Measurements from ENCODE around the gene RMRP. TPM values are rescaled to one million over a fixed set of nuclear protein-coding genes. Genes with fewer than 3 reads are reported as not detected.

RMRP gene
- total and polyA plus RNA-seq, 9 of the 15 experiments (the other 6 are each of a cell fraction or from before 2014, with no cell fraction given) = 75.7 to 89,974 (median 13,378) TPM; not detected in 3

DNA sequence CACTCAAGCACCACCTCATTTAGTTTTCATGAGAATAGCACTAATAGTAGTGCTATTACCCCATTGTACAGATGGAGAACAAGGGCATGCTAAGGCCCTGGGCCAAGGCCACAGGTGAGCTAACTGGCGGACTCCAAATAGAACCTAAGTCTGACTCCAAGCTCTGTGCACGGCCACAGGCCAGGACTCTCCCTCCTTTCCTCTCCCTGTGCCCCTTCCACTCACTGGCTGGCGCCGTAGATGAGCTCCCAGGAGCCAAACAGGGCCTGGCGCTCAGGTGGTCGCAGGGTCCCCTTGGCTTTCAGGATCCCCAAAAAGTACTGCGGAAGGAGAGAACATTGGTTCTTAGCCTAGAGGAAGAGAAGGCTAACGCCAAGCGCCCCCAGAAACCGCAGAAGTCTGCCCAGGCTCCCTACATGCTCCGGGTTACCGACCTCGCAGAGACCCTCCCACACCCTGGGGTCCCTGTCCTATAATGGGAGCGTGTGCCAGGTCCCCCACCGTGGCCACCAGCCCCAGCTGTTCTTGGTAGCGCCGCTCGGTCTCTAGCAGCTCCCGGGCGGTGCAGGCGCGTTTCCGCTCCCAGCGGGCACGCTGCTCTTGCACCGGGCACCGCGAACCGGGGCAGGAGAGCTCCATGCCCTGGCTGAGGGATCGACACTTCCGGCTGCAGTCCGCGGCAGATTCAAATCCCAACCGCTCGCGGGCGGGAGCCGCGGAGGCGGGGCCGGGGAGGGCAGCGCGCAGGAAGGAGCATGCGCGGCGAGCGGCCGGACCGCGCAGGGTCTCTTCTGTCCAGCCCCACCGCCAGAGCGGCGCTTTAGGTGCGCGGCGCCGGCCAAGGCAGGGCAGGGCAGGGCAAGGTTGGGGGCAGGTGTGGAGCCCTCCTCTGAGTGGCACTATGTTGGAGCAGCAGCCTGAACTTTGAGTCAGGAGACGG is 7.0 kb upstream of the RMRP start, which contains the start of gene ARHGEF39 (continued):
- TF ChIP-seq, protein P1, sequence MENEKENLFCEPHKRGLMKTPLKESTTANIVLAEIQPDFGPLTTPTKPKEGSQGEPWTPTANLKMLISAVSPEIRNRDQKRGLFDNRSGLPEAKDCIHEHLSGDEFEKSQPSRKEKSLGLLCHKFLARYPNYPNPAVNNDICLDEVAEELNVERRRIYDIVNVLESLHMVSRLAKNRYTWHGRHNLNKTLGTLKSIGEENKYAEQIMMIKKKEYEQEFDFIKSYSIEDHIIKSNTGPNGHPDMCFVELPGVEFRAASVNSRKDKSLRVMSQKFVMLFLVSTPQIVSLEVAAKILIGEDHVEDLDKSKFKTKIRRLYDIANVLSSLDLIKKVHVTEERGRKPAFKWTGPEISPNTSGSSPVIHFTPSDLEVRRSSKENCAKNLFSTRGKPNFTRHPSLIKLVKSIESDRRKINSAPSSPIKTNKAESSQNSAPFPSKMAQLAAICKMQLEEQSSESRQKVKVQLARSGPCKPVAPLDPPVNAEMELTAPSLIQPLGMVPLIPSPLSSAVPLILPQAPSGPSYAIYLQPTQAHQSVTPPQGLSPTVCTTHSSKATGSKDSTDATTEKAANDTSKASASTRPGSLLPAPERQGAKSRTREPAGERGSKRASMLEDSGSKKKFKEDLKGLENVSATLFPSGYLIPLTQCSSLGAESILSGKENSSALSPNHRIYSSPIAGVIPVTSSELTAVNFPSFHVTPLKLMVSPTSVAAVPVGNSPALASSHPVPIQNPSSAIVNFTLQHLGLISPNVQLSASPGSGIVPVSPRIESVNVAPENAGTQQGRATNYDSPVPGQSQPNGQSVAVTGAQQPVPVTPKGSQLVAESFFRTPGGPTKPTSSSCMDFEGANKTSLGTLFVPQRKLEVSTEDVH (IDR thresholded peaks at IDR 0.05; ENCODE audit: low read depth, partially characterized antibody) = peak; percentile 74
- TF ChIP-seq FUS (optimal IDR thresholded peaks at IDR 0.05; ENCODE audit: low read depth, low read length) (no peak), ZBED1 (IDR thresholded peaks at IDR 0.05) (no peak), ZNF143 (CRISPR knock-in tag; IDR thresholded peaks at IDR 0.05) (no peak), POLR2AphosphoS2 (IDR thresholded peaks at IDR 0.05; ENCODE audit: low read length) (no peak), CBX3 (IDR thresholded peaks at IDR 0.05; ENCODE audit: borderline replicate concordance in 1 of 2, low read length in 2 of 2) (no peak)
- TF ChIP-seq, protein P2, sequence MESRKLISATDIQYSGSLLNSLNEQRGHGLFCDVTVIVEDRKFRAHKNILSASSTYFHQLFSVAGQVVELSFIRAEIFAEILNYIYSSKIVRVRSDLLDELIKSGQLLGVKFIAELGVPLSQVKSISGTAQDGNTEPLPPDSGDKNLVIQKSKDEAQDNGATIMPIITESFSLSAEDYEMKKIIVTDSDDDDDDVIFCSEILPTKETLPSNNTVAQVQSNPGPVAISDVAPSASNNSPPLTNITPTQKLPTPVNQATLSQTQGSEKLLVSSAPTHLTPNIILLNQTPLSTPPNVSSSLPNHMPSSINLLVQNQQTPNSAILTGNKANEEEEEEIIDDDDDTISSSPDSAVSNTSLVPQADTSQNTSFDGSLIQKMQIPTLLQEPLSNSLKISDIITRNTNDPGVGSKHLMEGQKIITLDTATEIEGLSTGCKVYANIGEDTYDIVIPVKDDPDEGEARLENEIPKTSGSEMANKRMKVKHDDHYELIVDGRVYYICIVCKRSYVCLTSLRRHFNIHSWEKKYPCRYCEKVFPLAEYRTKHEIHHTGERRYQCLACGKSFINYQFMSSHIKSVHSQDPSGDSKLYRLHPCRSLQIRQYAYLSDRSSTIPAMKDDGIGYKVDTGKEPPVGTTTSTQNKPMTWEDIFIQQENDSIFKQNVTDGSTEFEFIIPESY (CRISPR knock-in tag; IDR thresholded peaks at IDR 0.05) = no peak
- TF ChIP-seq, protein P3, sequence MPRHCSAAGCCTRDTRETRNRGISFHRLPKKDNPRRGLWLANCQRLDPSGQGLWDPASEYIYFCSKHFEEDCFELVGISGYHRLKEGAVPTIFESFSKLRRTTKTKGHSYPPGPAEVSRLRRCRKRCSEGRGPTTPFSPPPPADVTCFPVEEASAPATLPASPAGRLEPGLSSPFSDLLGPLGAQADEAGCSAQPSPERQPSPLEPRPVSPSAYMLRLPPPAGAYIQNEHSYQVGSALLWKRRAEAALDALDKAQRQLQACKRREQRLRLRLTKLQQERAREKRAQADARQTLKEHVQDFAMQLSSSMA (CRISPR knock-in tag; IDR thresholded peaks at IDR 0.05) = no peak
- TF ChIP-seq, protein P4, sequence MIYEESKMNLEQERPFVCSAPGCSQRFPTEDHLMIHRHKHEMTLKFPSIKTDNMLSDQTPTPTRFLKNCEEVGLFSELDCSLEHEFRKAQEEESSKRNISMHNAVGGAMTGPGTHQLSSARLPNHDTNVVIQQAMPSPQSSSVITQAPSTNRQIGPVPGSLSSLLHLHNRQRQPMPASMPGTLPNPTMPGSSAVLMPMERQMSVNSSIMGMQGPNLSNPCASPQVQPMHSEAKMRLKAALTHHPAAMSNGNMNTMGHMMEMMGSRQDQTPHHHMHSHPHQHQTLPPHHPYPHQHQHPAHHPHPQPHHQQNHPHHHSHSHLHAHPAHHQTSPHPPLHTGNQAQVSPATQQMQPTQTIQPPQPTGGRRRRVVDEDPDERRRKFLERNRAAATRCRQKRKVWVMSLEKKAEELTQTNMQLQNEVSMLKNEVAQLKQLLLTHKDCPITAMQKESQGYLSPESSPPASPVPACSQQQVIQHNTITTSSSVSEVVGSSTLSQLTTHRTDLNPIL (CRISPR knock-in tag; IDR thresholded peaks at IDR 0.05) = no peak
